CD4-positive, alpha-beta T cell treated with Interferon gamma for 1 hour (primary cell): ENCODE results near the gene HOXB4.
A peak's percentile ranks its signal among the peaks of the same experiment; 100 is the strongest.
"Not testable (repeated sequence)": the region's sequence is repeated elsewhere in the genome, so short reads cannot be mapped to it uniquely, and the experiment has no call there.

Experiments
- DNase-seq: peaks from one replicate; pipeline ENCODE4 v3.0.0-alpha.2; 2020

Gene HOXB4

GRCh38 chr17:48543854-48544348 lies 34.2 kb downstream of the HOXB4 start:
- DNase-seq, result no peak

GRCh38 chr17:48543107-48543853 lies 34.9 kb downstream of the HOXB4 start:
- DNase-seq, result peak; percentile 53

GRCh38 chr17:48542698-48543106 lies 35.4 kb downstream of the HOXB4 start:
- no peak for DNase-seq

- DNase-seq, result no peak
These were observed 36.0 kb downstream of the HOXB4 start for GRCh38 chr17:48542114-48542656.

- DNase-seq, result peak; percentile 28
These were observed 36.5 kb downstream of the HOXB4 start for GRCh38 chr17:48541577-48542113.

GRCh38 chr17:48541036-48541576 lies 37.0 kb downstream of the HOXB4 start:
- DNase-seq, result no peak

- DNase-seq, result no peak
These were observed 37.9 kb downstream of the HOXB4 start for GRCh38 chr17:48540213-48540612.

- DNase-seq, result no peak
These were observed 39.0 kb downstream of the HOXB4 start for GRCh38 chr17:48539177-48539576.

- no peak for DNase-seq
These were observed 40.8 kb downstream of the HOXB4 start for GRCh38 chr17:48537316-48537715.

GRCh38 chr17:48535793-48536559 lies 42.2 kb downstream of the HOXB4 start:
- DNase-seq, result not testable (repeated sequence)

GRCh38 chr17:48532261-48532660 lies 45.9 kb downstream of the HOXB4 start:
- no peak for DNase-seq

GRCh38 chr17:48530887-48531272 lies 47.3 kb downstream of the HOXB4 start, which contains the start of gene HOXB1:
Gene HOXB1 (minus strand): TSS chr17:48531011. CDS start chr17:48530904, 107 bp downstream.
- no peak for DNase-seq

GRCh38 chr17:48530208-48530886 lies 47.8 kb downstream of the HOXB4 start:
- no peak for DNase-seq

GRCh38 chr17:48529683-48530009 lies 48.5 kb downstream of the HOXB4 start:
- DNase-seq, result no peak

- no peak for DNase-seq
These were observed 49.0 kb downstream of the HOXB4 start for GRCh38 chr17:48528936-48529682.

- no peak for DNase-seq
These were observed 49.8 kb downstream of the HOXB4 start for GRCh38 chr17:48528153-48528935.

- DNase-seq, result no peak
These were observed 50.6 kb downstream of the HOXB4 start for GRCh38 chr17:48527547-48527932.

GRCh38 chr17:48526608-48527546 lies 51.3 kb downstream of the HOXB4 start:
- no peak for DNase-seq
